SK-N-SH treated with all-trans-retinoic acid at 6 μM for 48 hours (cell line): Measurements from ENCODE around the gene PCA3.
"Not testable (repeated sequence)": the region's sequence is repeated elsewhere in the genome, so short reads cannot be mapped to it uniquely, and the experiment has no call there.

Experiments
- ATAC-seq: fragments of 200-7000 bp; cut with Tn5 transposase; 3 replicates; pipeline ENCODE4 v1.9.1; 2020; ENCODE audit warnings: mild to moderate bottlenecking, moderate library complexity
- ARNTL ChIP-seq: fragments of 450-650 bp; formaldehyde crosslinking; IDR thresholded peaks from 2 replicates; pipeline ENCODE4 v1.5.0; 2020; ENCODE audit warnings: low read depth, mild to moderate bottlenecking, moderate library complexity, borderline replicate concordance
- CREB5 ChIP-seq: fragments of 250-450 bp; sonication (Bioruptor Pico); IDR thresholded peaks from 2 replicates; pipeline ENCODE4 v1.5.1; 2020; ENCODE audit warnings: low read depth, mild to moderate bottlenecking, moderate library complexity
- CSDC2 ChIP-seq: fragments of 250-450 bp; sonication (Bioruptor Pico); IDR thresholded peaks from 2 replicates; pipeline ENCODE4 v1.5.0; 2020; ENCODE audit warnings: mild to moderate bottlenecking, moderate library complexity
- CSRNP3 ChIP-seq: fragments of 250-450 bp; sonication (Bioruptor Pico); IDR thresholded peaks from 2 replicates; pipeline ENCODE4 v1.5.1; 2021; ENCODE audit warnings: mild to moderate bottlenecking, moderate library complexity
- ESRRG ChIP-seq: fragments of 250-450 bp; sonication (Bioruptor Pico); IDR thresholded peaks from 2 replicates; pipeline ENCODE4 v1.6.1; 2021; ENCODE audit warnings: mild to moderate bottlenecking
- GLIS3 ChIP-seq: fragments of 250-450 bp; sonication (Bioruptor Pico); IDR thresholded peaks from 2 replicates; pipeline ENCODE4 v1.5.0; 2020; ENCODE audit warnings: mild to moderate bottlenecking, moderate library complexity
- ISL1 ChIP-seq: fragments of 250-450 bp; sonication (Bioruptor Pico); IDR thresholded peaks from 2 replicates; pipeline ENCODE4 v2.1.2; 2022; ENCODE audit warnings: mild to moderate bottlenecking, moderate library complexity
- OSR1 ChIP-seq: fragments of 250-450 bp; sonication (Bioruptor Pico); IDR thresholded peaks from 2 replicates; pipeline ENCODE4 v1.8.0; 2022; ENCODE audit warnings: moderate library complexity, mild to moderate bottlenecking, inconsistent platforms
- PATZ1 ChIP-seq: fragments of 250-450 bp; sonication (Bioruptor Pico); IDR thresholded peaks from 2 replicates; pipeline ENCODE4 v1.8.0; 2020; ENCODE audit warnings: mild to moderate bottlenecking, moderate library complexity, borderline replicate concordance
- POU6F1 ChIP-seq: fragments of 250-450 bp; sonication (Bioruptor Pico); IDR thresholded peaks from 2 replicates; pipeline ENCODE4 v1.8.0; 2021; ENCODE audit warnings: low read depth, mild to moderate bottlenecking, moderate library complexity, borderline replicate concordance
- PPARA ChIP-seq: fragments of 250-450 bp; sonication (Bioruptor Pico); IDR thresholded peaks from 2 replicates; pipeline ENCODE4 v1.5.0; 2020; ENCODE audit warnings: mild to moderate bottlenecking, borderline replicate concordance
- RARB ChIP-seq: fragments of 250-450 bp; sonication (Bioruptor Pico); IDR thresholded peaks from 2 replicates; pipeline ENCODE4 v1.8.0; 2021; ENCODE audit warnings: mild to moderate bottlenecking, moderate library complexity
- SNAI2 ChIP-seq: fragments of 250-450 bp; sonication (Bioruptor Pico); IDR thresholded peaks from 2 replicates; pipeline ENCODE4 v1.5.0; 2020; ENCODE audit warnings: mild to moderate bottlenecking, moderate library complexity
- TCF4 ChIP-seq: fragments of 250-450 bp; sonication (Bioruptor Pico); IDR thresholded peaks from 2 replicates; pipeline ENCODE4 v1.8.0; 2021; ENCODE audit warnings: mild to moderate bottlenecking, moderate library complexity, borderline replicate concordance
- TOX ChIP-seq: fragments of 250-450 bp; sonication (Bioruptor Pico); IDR thresholded peaks from 2 replicates; pipeline ENCODE4 v1.8.0; 2021; ENCODE audit warnings: mild to moderate bottlenecking, moderate library complexity, borderline replicate concordance
- TSHZ2 ChIP-seq: fragments of 250-450 bp; sonication (Bioruptor Pico); IDR thresholded peaks from 2 replicates; pipeline ENCODE4 v1.5.0; 2020; ENCODE audit warnings: mild to moderate bottlenecking, moderate library complexity
- ZC3H10 ChIP-seq: fragments of 250-450 bp; sonication (Bioruptor Pico); IDR thresholded peaks from 2 replicates; pipeline ENCODE4 v1.5.1; 2021; ENCODE audit warnings: mild to moderate bottlenecking, moderate library complexity
- ZFP3 ChIP-seq: fragments of 250-450 bp; sonication (Bioruptor Pico); IDR thresholded peaks from 2 replicates; pipeline ENCODE4 v1.5.0; 2020; ENCODE audit warnings: mild to moderate bottlenecking, moderate library complexity
- ZFP30 ChIP-seq: fragments of 450-650 bp; formaldehyde crosslinking; IDR thresholded peaks from 2 replicates; pipeline ENCODE4 v1.5.0; 2022; ENCODE audit warnings: mild to moderate bottlenecking, moderate library complexity
- ZNF70 ChIP-seq: fragments of 450-650 bp; formaldehyde crosslinking; IDR thresholded peaks from 2 replicates; pipeline ENCODE4 v1.5.0; 2020; ENCODE audit warnings: mild to moderate bottlenecking, moderate library complexity
- ZNF8 ChIP-seq: fragments of 450-650 bp; formaldehyde crosslinking; IDR thresholded peaks from 2 replicates; pipeline ENCODE4 v1.5.0; 2020; ENCODE audit warnings: mild to moderate bottlenecking, moderate library complexity

The PCA3 gene

GRCh38 chr9:76738402-76738801 is 25.8 kb upstream of the PCA3 start:
- ATAC-seq: no peak

GRCh38 chr9:76741524-76741923 is 22.7 kb upstream of the PCA3 start:
- no peak for ATAC-seq
- TF ChIP-seq CSDC2 (CRISPR knock-in tag): no peak
- no peak for TF ChIP-seq TOX (CRISPR knock-in tag)
- TF ChIP-seq ZNF8 (CRISPR knock-in tag): no peak

More at GRCh38 chr9:76738402-76738801, 25.8 kb upstream of the PCA3 start:
- no peak for TF ChIP-seq POU6F1 (CRISPR knock-in tag)
- no peak for TF ChIP-seq ZFP30 (CRISPR knock-in tag)
- TF ChIP-seq TCF4 (CRISPR knock-in tag): no peak
- TF ChIP-seq ZC3H10 (CRISPR knock-in tag): no peak
- no peak for TF ChIP-seq CREB5 (CRISPR knock-in tag)
- no peak for TF ChIP-seq SNAI2 (CRISPR knock-in tag)
- TF ChIP-seq ARNTL (CRISPR knock-in tag): no peak
- no peak for TF ChIP-seq TOX (CRISPR knock-in tag)
- no peak for TF ChIP-seq ESRRG (CRISPR knock-in tag)
- no peak for TF ChIP-seq ZNF70 (CRISPR knock-in tag)
- TF ChIP-seq PPARA (CRISPR knock-in tag): no peak
- no peak for TF ChIP-seq RARB (CRISPR knock-in tag)
- no peak for TF ChIP-seq OSR1 (CRISPR knock-in tag)
- TF ChIP-seq GLIS3 (CRISPR knock-in tag): no peak
- TF ChIP-seq CSRNP3 (CRISPR knock-in tag): no peak
- TF ChIP-seq ISL1 (CRISPR knock-in tag): no peak
- no peak for TF ChIP-seq TSHZ2
- TF ChIP-seq ZNF8 (CRISPR knock-in tag): no peak
- TF ChIP-seq PATZ1 (CRISPR knock-in tag): no peak
- no peak for TF ChIP-seq ZFP3 (CRISPR knock-in tag)

- not testable (repeated sequence) for ATAC-seq
These were observed 21.3 kb upstream of the PCA3 start for GRCh38 chr9:76742890-76743289.

- no peak for ATAC-seq
- no peak for TF ChIP-seq GLIS3 (CRISPR knock-in tag)
- no peak for TF ChIP-seq ZFP3 (CRISPR knock-in tag)
- TF ChIP-seq RARB (CRISPR knock-in tag): no peak
- no peak for TF ChIP-seq ZC3H10 (CRISPR knock-in tag)
- TF ChIP-seq ESRRG (CRISPR knock-in tag): no peak
- no peak for TF ChIP-seq CSDC2 (CRISPR knock-in tag)
- no peak for TF ChIP-seq POU6F1 (CRISPR knock-in tag)
- TF ChIP-seq ZNF8 (CRISPR knock-in tag): no peak
- no peak for TF ChIP-seq TOX (CRISPR knock-in tag)
- no peak for TF ChIP-seq TSHZ2
- no peak for TF ChIP-seq SNAI2 (CRISPR knock-in tag)
These were observed 20.3 kb upstream of the PCA3 start for GRCh38 chr9:76743931-76744330.
